BJ (cell line): ENCODE data around the gene C14orf180. TPM values are rescaled to one million over a fixed set of nuclear protein-coding genes. Genes with fewer than 3 reads are reported as not detected.

Experiments used
- CTCF ChIA-PET: fragments of 350-600 bp; formaldehyde crosslinking; extraction: SDS; loops from one replicate; lab custom pipeline; 2021; ENCODE audit warnings: antibody characterized with exemption, inconsistent platforms; lab: Yijun Ruan, JAX
- POLR2A ChIA-PET: fragments of 300-600 bp; sonication (Branson Sonifier 250); formaldehyde crosslinking; extraction: SDS; loops from one replicate; lab custom pipeline; 2021; ENCODE audit warnings: antibody characterized with exemption; lab: Charles Lee
- DNase-seq: peaks from one replicate; pipeline ENCODE4 v3.0.0-alpha.2; 2011; ENCODE audit warnings: low read depth
- H3K27me3 ChIP-seq: 2 replicates; pipeline ENCODE4 v1.6.0; 2011; ENCODE audit warnings: low read length; ENCODE audit not compliant: control insufficient read depth, insufficient read depth
- H3K36me3 ChIP-seq: 2 replicates; pipeline ENCODE4 v1.5.1; 2011; ENCODE audit warnings: low read length; ENCODE audit not compliant: control insufficient read depth, insufficient read depth
- H3K4me3 ChIP-seq: 2 replicates; pipeline ENCODE4 v1.5.1; 2011; ENCODE audit warnings: low read depth, mild to moderate bottlenecking, control low read depth, low read length
- polyA plus RNA-seq: library from polyadenylated mRNA; depleted of rRNA; stranded (reverse); fragments of >200 nt; gene quantifications from 2 replicates; pipeline ENCODE4 v1.2.3, GENCODE V29; 2011
- TF ChIP-seq, protein P1 (sequence below): IDR thresholded peaks from 2 replicates; pipeline ENCODE4 v1.5.1; 2011; ENCODE audit warnings: low read depth, mild to moderate bottlenecking, control low read depth, inconsistent platforms, low read length, moderate library complexity; ENCODE audit not compliant: insufficient read depth

C14orf180 gene
- polyA plus RNA-seq, 1 experiment: not detected

GRCh38 chr14:104559028-104559803 lies 20.3 kb upstream of the C14orf180 start:
- TF ChIP-seq, protein P1, sequence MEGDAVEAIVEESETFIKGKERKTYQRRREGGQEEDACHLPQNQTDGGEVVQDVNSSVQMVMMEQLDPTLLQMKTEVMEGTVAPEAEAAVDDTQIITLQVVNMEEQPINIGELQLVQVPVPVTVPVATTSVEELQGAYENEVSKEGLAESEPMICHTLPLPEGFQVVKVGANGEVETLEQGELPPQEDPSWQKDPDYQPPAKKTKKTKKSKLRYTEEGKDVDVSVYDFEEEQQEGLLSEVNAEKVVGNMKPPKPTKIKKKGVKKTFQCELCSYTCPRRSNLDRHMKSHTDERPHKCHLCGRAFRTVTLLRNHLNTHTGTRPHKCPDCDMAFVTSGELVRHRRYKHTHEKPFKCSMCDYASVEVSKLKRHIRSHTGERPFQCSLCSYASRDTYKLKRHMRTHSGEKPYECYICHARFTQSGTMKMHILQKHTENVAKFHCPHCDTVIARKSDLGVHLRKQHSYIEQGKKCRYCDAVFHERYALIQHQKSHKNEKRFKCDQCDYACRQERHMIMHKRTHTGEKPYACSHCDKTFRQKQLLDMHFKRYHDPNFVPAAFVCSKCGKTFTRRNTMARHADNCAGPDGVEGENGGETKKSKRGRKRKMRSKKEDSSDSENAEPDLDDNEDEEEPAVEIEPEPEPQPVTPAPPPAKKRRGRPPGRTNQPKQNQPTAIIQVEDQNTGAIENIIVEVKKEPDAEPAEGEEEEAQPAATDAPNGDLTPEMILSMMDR: no peak
- H3K27me3 ChIP-seq: no peaks in the 10 kb centered on the region
- CTCF ChIA-PET: interaction anchor here (1.9 kb wide), 1 partner anchor 422 kb away, joined by 11 read pairs; no protein-coding TSS in a partner anchor
- POLR2A ChIA-PET: no interaction called here
- H3K36me3 ChIP-seq: no peaks in the 10 kb centered on the region
- DNase-seq: no peak
- H3K4me3 ChIP-seq: no peak overlapping the region

GRCh38 chr14:104559804-104560585 lies 19.6 kb upstream of the C14orf180 start:
- no peak overlapping the region for H3K4me3 ChIP-seq
- H3K36me3 ChIP-seq: no peaks in the 10 kb centered on the region
- TF ChIP-seq, protein P1: no peak
- ChIA-PET POLR2A (no interaction called here), CTCF (interaction anchor here (1.0 to 1.9 kb wide), 2 partner anchors 422 to 428 kb away, joined by 3 to 11 read pairs; no protein-coding TSS in a partner anchor)
- DNase-seq: no peak
- no peaks in the 10 kb centered on the region for H3K27me3 ChIP-seq

DNA sequence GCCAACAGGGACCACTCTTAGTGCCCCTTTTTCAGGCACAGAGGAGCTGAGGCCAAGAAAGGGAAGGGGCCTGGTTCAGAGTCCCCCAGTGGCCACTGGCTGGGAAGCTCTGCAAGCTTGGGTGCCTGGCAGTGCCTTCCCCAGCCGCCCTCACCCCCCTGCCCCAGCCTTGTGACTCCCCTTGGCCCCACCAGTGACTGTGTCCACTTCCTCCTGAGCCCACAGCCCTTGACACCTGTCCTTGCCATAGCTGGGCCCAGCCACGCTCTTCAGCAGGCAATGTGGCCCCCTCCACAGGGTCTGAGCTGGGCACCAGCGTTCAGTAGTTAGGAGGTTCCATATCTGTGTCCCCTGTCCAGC lies 19.0 kb upstream of the C14orf180 start:
- ChIA-PET CTCF (interaction anchor here (1.0 to 1.9 kb wide), 2 partner anchors 423 to 429 kb away, joined by 3 to 11 read pairs; no protein-coding TSS in a partner anchor), POLR2A (no interaction called here)
- no peak for DNase-seq
- no peaks in the 10 kb centered on the region for H3K36me3 ChIP-seq
- no peaks in the 10 kb centered on the region for H3K27me3 ChIP-seq
- TF ChIP-seq, protein P1: no peak
- H3K4me3 ChIP-seq: no peak overlapping the region

DNA sequence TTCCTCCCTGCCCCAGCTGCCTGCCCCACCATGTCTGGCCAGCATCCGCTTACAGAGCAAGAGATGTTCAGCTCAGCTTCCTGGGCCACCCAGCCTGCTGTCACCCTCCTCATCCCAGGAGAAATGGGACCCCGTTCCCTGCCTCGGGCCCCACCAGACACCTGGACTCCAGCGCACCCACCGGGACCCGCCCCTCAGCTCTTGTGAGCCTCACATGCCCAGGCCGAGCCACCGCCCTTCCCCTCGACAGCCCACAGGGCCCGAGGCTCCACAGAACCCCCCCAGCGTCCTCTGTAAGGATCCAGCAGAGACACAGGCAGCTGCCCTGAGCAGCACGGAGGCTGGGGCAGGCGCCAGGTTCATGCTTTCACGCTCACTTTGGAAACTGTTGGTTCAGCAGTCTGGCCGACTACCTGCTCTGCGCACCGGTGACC lies 18.4 kb upstream of the C14orf180 start:
- H3K4me3 ChIP-seq: no peak overlapping the region
- TF ChIP-seq, protein P1: no peak
- ChIA-PET POLR2A (no interaction called here), CTCF (interaction anchor here (1.0 to 1.9 kb wide), 2 partner anchors 424 to 429 kb away, joined by 3 to 11 read pairs; no protein-coding TSS in a partner anchor)
- H3K27me3 ChIP-seq: no peaks in the 10 kb centered on the region
- DNase-seq: no peak
- H3K36me3 ChIP-seq: no peaks in the 10 kb centered on the region
